ENCODE results near the gene POU2F2. TPM values are rescaled to one million over a fixed set of nuclear protein-coding genes. Genes with fewer than 3 reads are reported as not detected.

Gene POU2F2
- total RNA-seq, 6 experiments from 2014 or later: 6.4 to 11.0 (median 7.8) TPM

DNA sequence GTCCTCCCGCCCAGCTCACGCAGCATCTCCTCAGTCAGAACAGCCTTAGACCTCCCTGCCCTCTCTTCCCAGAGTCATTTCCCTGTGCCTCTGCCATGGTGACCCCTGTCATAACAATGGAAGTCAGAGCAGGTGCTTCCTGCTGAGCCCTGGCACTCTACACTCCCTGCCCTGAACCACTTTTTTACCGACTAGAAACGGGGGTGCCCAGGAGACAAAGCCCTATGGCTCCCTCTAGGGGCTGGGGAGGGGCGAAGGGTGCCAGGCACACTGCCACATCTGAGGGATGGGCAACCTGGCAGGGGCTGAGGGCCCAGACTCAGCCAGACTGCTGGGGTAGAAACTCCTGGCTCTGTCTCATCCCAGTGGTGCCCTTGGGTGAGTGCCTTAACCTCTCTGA is 39.9 kb downstream of the POU2F2 start:
- peaks cover 6% of the 10 kb centered on the region for H3K36me3 Mint-ChIP-seq (ENCODE audit: low read depth)
- no peaks in the 10 kb centered on the region; the same call in none of the 2 replicates for H3K27me3 Mint-ChIP-seq (ENCODE audit: insufficient read depth)
- H3K9me3 Mint-ChIP-seq: no peaks in the 10 kb centered on the region
- no peak overlapping the region; the same call in 1 of the 2 replicates for H3K27ac Mint-ChIP-seq
- H3K4me3 Mint-ChIP-seq: no peak overlapping the region
- DNase-seq: no peak
- TF ChIP-seq, protein P1, sequence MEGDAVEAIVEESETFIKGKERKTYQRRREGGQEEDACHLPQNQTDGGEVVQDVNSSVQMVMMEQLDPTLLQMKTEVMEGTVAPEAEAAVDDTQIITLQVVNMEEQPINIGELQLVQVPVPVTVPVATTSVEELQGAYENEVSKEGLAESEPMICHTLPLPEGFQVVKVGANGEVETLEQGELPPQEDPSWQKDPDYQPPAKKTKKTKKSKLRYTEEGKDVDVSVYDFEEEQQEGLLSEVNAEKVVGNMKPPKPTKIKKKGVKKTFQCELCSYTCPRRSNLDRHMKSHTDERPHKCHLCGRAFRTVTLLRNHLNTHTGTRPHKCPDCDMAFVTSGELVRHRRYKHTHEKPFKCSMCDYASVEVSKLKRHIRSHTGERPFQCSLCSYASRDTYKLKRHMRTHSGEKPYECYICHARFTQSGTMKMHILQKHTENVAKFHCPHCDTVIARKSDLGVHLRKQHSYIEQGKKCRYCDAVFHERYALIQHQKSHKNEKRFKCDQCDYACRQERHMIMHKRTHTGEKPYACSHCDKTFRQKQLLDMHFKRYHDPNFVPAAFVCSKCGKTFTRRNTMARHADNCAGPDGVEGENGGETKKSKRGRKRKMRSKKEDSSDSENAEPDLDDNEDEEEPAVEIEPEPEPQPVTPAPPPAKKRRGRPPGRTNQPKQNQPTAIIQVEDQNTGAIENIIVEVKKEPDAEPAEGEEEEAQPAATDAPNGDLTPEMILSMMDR (IDR thresholded peaks at IDR 0.05): peak; percentile 76
- peaks cover 29% of the 10 kb centered on the region for H3K4me1 Mint-ChIP-seq (ENCODE audit: low read depth)

DNA sequence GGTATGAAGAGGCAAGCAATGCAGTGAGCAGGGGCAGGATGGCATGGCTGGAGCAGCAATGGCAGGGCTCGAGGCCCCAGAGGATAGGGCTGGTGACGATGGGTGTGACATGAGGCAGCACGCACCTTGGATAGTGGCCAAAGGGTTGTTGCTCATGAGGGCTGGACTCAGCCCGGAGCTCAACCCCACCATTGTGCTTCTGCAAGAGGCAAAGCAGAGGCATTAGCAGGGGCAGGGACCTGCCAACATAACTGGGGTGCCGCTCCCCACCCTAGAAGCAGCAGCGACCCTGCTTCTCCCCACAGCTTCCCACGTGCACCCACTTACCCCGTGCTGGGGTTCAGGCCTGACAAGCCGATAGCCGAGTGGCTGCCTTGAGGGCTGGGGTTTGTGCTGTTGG is 40.5 kb downstream of the POU2F2 start:
- peaks cover 33% of the 10 kb centered on the region for H3K4me1 Mint-ChIP-seq (ENCODE audit: low read depth)
- DNase-seq: peak; percentile 34
- no peak overlapping the region for H3K27ac Mint-ChIP-seq
- H3K9me3 Mint-ChIP-seq: no peaks in the 10 kb centered on the region
- H3K27me3 Mint-ChIP-seq (ENCODE audit: insufficient read depth): no peaks in the 10 kb centered on the region; the same call in none of the 2 replicates
- H3K4me3 Mint-ChIP-seq: no peak overlapping the region
- TF ChIP-seq, protein P1 (IDR thresholded peaks at IDR 0.05): no peak
- peaks cover 5% of the 10 kb centered on the region for H3K36me3 Mint-ChIP-seq (ENCODE audit: low read depth)

DNA sequence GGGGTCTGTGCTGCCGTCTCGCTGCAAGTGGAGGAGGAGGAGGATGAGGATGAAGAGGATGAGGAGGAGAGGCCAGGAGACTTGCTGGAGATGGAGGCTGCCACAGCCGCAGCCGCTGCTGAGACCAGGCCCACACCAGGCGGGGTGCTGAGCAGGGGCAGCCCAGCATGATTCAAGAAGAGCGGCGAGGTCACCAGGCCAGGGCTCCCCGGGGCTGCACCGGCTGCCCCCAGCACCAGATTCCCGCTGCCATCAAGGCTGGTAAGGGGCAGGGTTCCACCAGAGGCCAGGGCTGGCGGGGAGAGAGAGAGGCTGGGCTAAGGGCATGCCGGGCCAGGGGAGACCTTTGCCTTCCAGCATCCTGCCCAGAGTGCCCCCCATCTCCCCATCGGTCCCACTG is 40.9 kb downstream of the POU2F2 start:
- no peak for DNase-seq
- Mint-ChIP-seq H3K27me3 (ENCODE audit: insufficient read depth) (no peaks in the 10 kb centered on the region; the same call in none of the 2 replicates), H3K9me3 (no peaks in the 10 kb centered on the region), H3K4me1 (ENCODE audit: low read depth) (peaks cover 33% of the 10 kb centered on the region), H3K27ac (no peak overlapping the region), H3K4me3 (no peak overlapping the region), H3K36me3 (ENCODE audit: low read depth) (peaks cover under 1% of the 10 kb centered on the region)
- TF ChIP-seq, protein P1 (IDR thresholded peaks at IDR 0.05): no peak

DNA sequence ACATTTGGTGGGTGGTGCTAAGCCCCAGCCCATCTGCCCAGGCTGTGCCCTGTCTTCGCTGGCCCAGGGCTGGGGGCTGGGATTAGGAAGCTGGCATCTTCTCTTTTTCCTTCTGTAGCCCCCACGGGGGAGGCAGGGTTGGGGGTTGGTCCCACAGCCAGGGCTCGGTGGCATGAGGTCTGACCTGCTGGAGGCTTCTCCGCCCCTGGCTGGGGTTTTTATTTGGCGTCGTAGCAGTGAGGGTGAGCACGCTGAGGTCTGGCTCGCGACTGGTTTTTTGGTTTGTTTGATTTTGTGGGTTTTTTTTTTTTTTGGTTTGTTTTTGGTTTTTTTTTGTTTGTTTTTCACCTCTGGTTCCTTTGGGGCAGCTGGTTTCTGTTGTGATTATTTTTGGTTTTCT is 41.6 kb downstream of the POU2F2 start:
- H3K9me3 Mint-ChIP-seq: no peaks in the 10 kb centered on the region
- H3K36me3 Mint-ChIP-seq (ENCODE audit: low read depth): no peaks in the 10 kb centered on the region; the same call in none of the 2 replicates
- peaks cover 33% of the 10 kb centered on the region for H3K4me1 Mint-ChIP-seq (ENCODE audit: low read depth)
- peak overlapping the region; percentile 21; the same call in 1 of the 2 replicates for H3K27ac Mint-ChIP-seq
- no peaks in the 10 kb centered on the region; the same call in none of the 2 replicates for H3K27me3 Mint-ChIP-seq (ENCODE audit: insufficient read depth)
- TF ChIP-seq, protein P1 (IDR thresholded peaks at IDR 0.05): no peak
- H3K4me3 Mint-ChIP-seq: no peak overlapping the region
- DNase-seq: no peak

DNA sequence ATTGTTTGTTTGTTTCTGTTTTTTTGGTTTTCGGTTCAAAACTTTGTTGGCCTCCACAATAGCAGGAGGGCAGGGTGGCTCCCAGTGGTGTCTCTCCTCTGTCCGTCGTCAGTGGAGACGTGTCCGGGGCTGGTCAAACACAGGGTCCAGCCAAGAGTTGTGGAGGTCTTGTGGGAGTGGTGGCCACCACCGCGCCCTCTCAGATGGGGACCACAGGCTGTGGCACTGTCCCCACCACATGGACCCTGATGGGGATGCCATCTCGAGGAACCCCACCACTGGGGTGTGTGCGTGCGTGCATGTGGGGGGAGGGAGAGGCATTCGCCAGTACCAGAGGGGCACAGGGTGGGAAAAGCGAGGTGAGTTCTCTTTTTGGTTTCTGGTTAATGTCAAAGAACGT is 42.5 kb downstream of the POU2F2 start:
- H3K36me3 Mint-ChIP-seq (ENCODE audit: low read depth): no peaks in the 10 kb centered on the region; the same call in none of the 2 replicates

More for the DNA sequence above, 42.5 kb downstream of the POU2F2 start:
- TF ChIP-seq, protein P1 (IDR thresholded peaks at IDR 0.05): no peak
- H3K9me3 Mint-ChIP-seq: no peaks in the 10 kb centered on the region
- no peak for DNase-seq
- H3K27me3 Mint-ChIP-seq (ENCODE audit: insufficient read depth): no peaks in the 10 kb centered on the region; the same call in none of the 2 replicates
- H3K4me3 Mint-ChIP-seq: no peak overlapping the region
- H3K27ac Mint-ChIP-seq: peak overlapping the region; percentile 26
- H3K4me1 Mint-ChIP-seq (ENCODE audit: low read depth): peaks cover 33% of the 10 kb centered on the region

Measured in HFFc6 (cell line).